Right atrium auricular region (tissue), 2 donors: ENCODE results near the gene GALNT15. TPM values are rescaled to one million over a fixed set of nuclear protein-coding genes. Genes with fewer than 3 reads are reported as not detected.

Experiments
- DNase-seq: peaks from one replicate; pipeline ENCODE4 v3.0.0-alpha.2; 2019; ENCODE audit warnings: low spot score
- H3K27ac ChIP-seq, 2 donors: fragments of 200-600 bp; sonication (generic); 1 replicate in 1 of 2; 2 replicates in 1 of 2; pipeline ENCODE4 v1.5.1; 2016 to 2019
- H3K27me3 ChIP-seq, 2 donors: fragments of 200-600 bp; sonication (generic); one replicate each; pipeline versions ENCODE4 v1.5.1 to v1.6.0; 2017 to 2019
- H3K36me3 ChIP-seq: fragments of 200-600 bp; sonication (generic); one replicate; pipeline ENCODE4 v1.5.1; 2016
- H3K4me1 ChIP-seq, 2 donors: fragments of 200-600 bp; sonication (generic); one replicate each; pipeline versions ENCODE4 v1.5.1 to v1.6.0; 2017 to 2019
- H3K4me3 ChIP-seq, 2 donors: fragments of 200-600 bp; sonication (generic); 1 replicate in 1 of 2; 2 replicates in 1 of 2; pipeline ENCODE4 v1.5.1; 2017 to 2019; ENCODE audit warnings: mild to moderate bottlenecking in 1 of 2, moderate library complexity in 1 of 2
- H3K9me3 ChIP-seq, 2 donors: fragments of 200-600 bp; sonication (generic); one replicate each; pipeline ENCODE4 v1.5.1; 2019
- total RNA-seq, 2 donors: library from RNA; depleted of rRNA; stranded (reverse); fragments of >200 nt; gene quantifications; one replicate each; pipeline ENCODE4 v1.1.0, GENCODE V29; 2016
- TF ChIP-seq, protein P1 (sequence below), 2 donors: fragments of 200-600 bp; sonication (generic); IDR thresholded peaks; one replicate each; pipeline ENCODE4 v1.5.1; 2019; ENCODE audit warnings: antibody characterized with exemption in 2 of 2

Gene GALNT15
- total RNA-seq, 2 donors from 2014 or later = 21.7 to 83.1 TPM

DNA sequence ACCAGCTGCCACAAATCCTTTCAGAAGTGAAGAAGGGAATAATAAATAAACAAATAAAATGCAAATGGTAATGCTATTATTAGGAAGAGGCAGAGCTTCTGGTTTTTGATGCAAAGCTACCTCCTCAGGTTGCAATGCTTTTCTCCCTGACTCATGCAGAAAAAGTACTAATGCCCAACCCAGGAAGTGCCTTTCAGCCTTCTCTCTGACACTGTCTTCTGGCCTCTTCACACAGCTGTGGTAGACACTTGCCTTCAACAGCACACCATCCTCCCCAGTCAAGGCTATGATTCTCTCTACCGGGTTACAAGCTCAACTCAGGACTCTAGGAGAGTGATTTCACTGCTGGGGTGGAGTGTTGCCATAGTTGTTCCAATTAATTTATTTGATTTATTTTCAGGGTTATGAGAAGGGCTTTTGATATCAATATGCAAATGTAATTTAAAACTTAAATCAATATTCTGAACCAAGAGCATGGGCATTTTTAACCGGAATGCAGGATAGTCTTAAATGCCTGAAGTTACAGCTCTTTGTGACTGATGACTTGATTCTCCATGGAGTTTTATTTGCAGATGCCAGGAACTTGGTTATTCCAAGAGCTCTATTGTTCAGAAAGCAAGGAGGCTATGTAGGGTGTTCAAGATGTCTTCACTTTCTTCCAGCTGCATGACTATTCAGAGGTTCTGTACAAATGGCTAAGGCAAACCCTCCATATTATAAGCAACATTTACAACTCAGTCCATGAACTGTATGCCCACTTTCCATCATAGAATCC lies 27.1 kb upstream of the GALNT15 start:
- Histone ChIP-seq H3K4me1 (peaks cover 0 to 23% of the 10 kb centered on the region in 2 donors), H3K9me3 (peaks cover 0 to 9% of the 10 kb centered on the region in 2 donors), H3K36me3 (no peaks in the 10 kb centered on the region), H3K4me3 (no peak overlapping the region), H3K27me3 (no peaks in the 10 kb centered on the region), H3K27ac (peak overlapping the region; percentile 75)
- no peak for DNase-seq
- TF ChIP-seq, protein P1, sequence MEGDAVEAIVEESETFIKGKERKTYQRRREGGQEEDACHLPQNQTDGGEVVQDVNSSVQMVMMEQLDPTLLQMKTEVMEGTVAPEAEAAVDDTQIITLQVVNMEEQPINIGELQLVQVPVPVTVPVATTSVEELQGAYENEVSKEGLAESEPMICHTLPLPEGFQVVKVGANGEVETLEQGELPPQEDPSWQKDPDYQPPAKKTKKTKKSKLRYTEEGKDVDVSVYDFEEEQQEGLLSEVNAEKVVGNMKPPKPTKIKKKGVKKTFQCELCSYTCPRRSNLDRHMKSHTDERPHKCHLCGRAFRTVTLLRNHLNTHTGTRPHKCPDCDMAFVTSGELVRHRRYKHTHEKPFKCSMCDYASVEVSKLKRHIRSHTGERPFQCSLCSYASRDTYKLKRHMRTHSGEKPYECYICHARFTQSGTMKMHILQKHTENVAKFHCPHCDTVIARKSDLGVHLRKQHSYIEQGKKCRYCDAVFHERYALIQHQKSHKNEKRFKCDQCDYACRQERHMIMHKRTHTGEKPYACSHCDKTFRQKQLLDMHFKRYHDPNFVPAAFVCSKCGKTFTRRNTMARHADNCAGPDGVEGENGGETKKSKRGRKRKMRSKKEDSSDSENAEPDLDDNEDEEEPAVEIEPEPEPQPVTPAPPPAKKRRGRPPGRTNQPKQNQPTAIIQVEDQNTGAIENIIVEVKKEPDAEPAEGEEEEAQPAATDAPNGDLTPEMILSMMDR (IDR thresholded peaks at IDR 0.05) = no peak

DNA sequence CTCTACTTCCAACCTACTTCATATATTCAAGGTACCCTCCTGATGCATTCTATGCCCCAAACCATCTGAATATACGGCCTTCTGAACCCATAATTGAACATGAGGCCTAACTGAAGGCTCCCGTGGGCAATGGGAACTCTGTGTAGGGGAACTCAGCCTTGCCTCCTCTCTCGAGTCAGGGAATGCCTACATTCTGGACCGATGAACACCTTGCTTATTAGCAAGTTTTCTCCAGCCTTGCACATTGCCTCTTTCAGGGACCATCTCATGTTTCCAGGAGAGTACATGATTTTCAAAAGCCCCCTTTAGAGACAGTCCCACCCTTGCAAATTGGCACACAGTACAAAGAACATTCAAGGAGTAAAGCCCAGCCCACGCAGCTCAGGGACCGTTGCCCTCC lies 26.3 kb upstream of the GALNT15 start:
- no peaks in the 10 kb centered on the region for H3K36me3 ChIP-seq
- no peaks in the 10 kb centered on the region for H3K27me3 ChIP-seq
- no peak for DNase-seq
- H3K27ac ChIP-seq = peak overlapping the region; percentile 75
- peaks cover 0 to 9% of the 10 kb centered on the region in 2 donors for H3K9me3 ChIP-seq
- TF ChIP-seq, protein P1 (IDR thresholded peaks at IDR 0.05) = no peak
- no peak overlapping the region for H3K4me3 ChIP-seq
- peaks cover 0 to 23% of the 10 kb centered on the region in 2 donors for H3K4me1 ChIP-seq

DNA sequence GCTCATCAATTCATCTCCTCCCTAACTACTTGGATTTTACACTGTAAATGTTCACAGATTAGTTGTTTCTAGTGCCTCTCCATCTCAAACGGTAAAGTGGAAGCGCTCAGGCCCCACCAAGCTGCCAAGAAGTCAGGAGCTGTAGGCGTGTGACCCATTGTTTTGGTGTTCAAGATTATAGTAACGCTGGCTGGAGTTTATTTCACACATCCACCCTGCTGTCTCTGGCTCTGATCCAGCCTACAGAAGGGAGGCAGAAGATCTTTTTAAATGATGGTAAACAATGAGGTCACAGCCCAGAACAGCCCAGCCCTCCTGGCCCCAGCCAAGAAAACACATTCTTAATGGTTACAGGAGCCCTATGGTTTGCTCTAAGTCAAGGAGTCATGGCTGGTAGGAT lies 25.7 kb upstream of the GALNT15 start:
- no peaks in the 10 kb centered on the region for H3K27me3 ChIP-seq
- H3K9me3 ChIP-seq = peaks cover 0 to 5% of the 10 kb centered on the region in 2 donors
- peak; percentile 91 for DNase-seq
- no peak overlapping the region for H3K4me3 ChIP-seq
- H3K4me1 ChIP-seq = peaks cover 0 to 23% of the 10 kb centered on the region in 2 donors
- no peaks in the 10 kb centered on the region for H3K36me3 ChIP-seq
- peak overlapping the region; percentile 75 for H3K27ac ChIP-seq
- TF ChIP-seq, protein P1 (IDR thresholded peaks at IDR 0.05) = no peak

DNA sequence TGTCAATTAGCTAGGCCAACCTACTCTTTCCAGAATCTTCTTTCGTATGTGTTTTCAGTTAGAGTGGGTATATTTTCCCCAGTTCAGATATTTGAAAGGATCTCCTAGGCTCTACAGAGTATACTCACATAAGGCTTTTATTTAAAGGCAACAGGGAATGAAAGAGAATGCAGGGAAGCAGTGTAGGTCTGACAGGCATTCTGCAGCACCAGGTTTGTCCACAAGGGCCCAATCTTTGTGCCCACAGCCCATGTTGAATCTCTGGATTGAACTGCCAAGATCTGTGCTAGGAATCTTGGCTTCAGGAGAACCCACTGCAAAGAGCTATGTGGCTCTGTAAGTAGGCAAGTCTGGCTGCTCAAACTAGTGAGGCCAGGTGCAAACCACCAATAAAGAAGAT lies 24.2 kb upstream of the GALNT15 start:
- Histone ChIP-seq H3K9me3 (no peaks in the 10 kb centered on the region), H3K4me1 (peaks cover 0 to 23% of the 10 kb centered on the region in 2 donors), H3K4me3 (no peak overlapping the region), H3K36me3 (no peaks in the 10 kb centered on the region), H3K27me3 (no peaks in the 10 kb centered on the region), H3K27ac (peak overlapping the region; percentile 12 to 27)
- TF ChIP-seq, protein P1 (IDR thresholded peaks at IDR 0.05) = no peak
- DNase-seq = no peak

DNA sequence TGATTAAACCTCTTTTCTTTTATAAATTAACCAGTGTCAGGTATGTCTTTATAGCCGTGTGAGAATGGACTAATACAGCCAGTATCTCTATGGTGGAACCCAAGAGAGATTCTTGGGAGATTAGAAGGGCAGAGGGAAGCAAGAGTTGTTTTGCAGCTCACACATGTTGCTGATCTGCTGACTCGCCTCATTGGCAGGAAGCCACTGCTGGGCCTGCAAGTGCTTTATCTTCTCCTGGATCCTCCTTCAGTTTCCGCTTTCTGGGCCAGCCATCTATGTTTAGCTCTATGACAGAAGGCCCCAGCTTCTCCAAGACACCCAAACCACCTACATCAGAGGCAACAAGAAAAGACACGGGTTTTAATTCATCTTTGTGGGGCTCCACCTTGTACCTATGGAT lies 23.4 kb upstream of the GALNT15 start:
- Histone ChIP-seq H3K27ac (peak overlapping the region; percentile 12 to 27), H3K4me1 (peaks cover 0 to 23% of the 10 kb centered on the region in 2 donors), H3K4me3 (no peak overlapping the region), H3K9me3 (no peaks in the 10 kb centered on the region), H3K27me3 (no peaks in the 10 kb centered on the region), H3K36me3 (no peaks in the 10 kb centered on the region)
- peak; percentile 85 for DNase-seq
- TF ChIP-seq, protein P1 (IDR thresholded peaks at IDR 0.05) = no peak
